HG03159 (cell line): ENCODE results near the gene NOXA1.
"Not testable (repeated sequence)": the region's sequence is repeated elsewhere in the genome, so short reads cannot be mapped to it uniquely, and the experiment has no call there.

ENCODE experiments used
- ATAC-seq: cut with Tn5 transposase; IDR thresholded peaks from one replicate; pipeline ENCODE4 v1.9.1; 2021; ENCODE audit warnings: mild to moderate bottlenecking, moderate library complexity; ENCODE audit not compliant: unreplicated experiment

NOXA1 gene

GRCh38 chr9:137462986-137463930, 40.1 kb downstream of the NOXA1 start:
- ATAC-seq, result no peak

DNA sequence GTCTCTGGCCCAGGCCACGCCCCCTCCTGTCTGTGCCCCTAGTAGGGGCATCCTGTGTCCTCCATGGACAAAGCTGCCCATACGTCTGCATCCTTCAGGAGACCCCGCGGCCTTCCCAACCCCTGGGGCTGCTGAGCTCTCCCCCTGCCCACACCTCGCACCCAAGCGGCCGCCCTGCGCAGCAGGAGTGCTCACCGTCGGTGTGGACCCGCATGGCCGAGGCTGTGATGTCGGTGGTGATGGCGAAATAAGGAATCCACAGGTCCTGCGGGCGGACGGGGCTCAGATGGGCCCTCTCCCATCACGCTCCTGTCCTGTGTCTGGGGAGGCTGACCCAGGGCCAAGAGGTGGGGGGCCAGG, 40.7 kb downstream of the NOXA1 start:
- no peak for ATAC-seq

GRCh38 chr9:137464291-137464999, 41.3 kb downstream of the NOXA1 start:
- ATAC-seq, result no peak

DNA sequence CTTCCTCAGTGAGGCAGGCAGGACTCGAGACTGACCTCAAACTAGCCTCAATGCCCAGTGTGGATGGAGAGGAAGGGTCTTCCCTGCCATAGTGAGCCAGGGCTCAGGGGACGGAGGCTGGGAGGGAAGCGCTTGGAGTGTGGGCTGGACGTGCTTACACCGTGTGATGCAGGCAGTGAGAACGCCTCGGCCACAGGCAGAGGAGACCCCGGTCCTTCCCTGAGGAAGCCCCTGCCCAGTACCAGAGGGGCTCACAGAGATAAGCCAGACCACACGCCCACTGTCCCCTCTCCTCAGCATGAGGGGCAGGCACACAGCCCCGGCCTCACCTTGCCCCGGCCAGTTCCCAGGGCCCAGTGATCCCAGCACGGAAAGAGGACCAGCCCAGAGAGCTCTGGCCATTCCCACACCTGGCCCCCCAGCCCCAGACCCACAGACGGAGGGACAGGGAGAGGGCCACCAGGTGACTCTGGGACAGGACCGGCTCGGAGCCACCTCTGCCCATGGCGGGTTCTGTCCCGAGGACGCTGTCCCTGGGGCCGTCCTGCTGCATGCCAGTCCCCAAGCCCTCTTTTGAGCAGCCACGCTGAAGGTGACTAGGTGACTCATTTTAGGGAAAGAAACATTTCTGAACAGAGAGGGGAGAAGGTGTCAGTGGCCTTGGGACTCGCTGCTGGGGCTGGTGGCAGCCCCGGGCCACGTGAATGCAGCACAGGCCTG, 42.0 kb downstream of the NOXA1 start:
- ATAC-seq, result no peak

- ATAC-seq, result no peak
Measured at GRCh38 chr9:137465720-137466388, 42.7 kb downstream of the NOXA1 start.

- not testable (repeated sequence) for ATAC-seq
Measured at GRCh38 chr9:137466389-137467085, 43.3 kb downstream of the NOXA1 start.

- no peak for ATAC-seq
Measured at GRCh38 chr9:137467161-137467581, 44.0 kb downstream of the NOXA1 start.

DNA sequence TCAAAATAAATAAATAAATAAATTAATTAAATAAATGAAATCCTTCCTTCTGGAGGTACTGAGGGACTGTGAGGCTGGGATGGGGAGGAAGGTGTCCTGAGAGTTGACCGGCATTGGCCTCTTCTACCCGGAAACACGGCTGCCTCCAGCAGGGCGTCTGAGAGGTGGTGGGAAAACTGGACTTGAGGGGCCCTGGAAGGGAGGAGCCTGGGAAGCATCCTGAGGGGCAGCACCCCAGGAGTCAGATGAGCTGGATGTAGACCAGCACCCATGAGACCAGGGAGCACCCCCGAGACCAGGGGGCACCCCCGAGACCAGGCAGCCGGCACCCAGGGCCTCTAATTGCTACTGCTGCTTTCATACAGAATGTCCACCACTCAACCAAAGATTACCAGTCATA, 44.7 kb downstream of the NOXA1 start:
- no peak for ATAC-seq

DNA sequence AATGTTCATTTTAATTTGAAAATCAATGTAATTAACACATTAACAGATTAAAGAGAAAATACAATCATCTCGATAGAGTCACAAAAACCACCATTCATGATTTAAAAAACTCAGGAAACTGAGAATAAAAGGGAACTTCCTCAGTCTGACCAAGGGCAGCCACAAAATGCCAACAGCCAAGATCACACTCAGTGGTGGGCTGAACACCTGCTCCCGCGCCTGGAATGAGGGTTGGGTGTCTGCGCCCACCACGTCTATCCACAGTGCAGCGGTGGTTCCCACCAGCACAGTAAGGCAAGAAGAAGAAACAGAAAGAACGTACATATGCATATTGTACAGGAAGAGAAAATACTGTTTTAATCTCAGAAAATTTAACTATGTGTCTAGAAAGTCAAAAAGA, 47.6 kb downstream of the NOXA1 start:
- no peak for ATAC-seq

- no peak for ATAC-seq
Measured at GRCh38 chr9:137474271-137474670, 51.1 kb downstream of the NOXA1 start.

GRCh38 chr9:137475666-137476065, 52.5 kb downstream of the NOXA1 start:
- ATAC-seq, result no peak

DNA sequence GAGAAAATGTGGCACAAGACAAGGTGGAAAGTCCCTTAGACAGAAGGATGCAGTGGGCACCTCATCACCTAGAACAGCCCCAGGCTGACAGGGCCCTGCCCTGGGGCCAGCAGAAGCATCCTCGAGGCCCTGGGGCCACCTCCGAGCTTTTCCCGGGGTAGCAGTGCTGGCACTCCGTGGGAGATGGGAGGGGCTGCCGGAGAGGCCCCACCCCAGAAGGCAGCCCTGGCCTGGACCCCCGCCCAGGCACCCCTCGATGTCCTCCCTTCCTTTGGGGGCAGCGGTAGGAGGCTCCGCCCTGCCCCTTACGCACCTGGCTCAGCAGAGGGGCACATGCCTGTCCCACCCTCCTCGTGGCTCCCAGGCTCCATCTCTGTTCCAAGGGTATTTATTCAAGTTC, 53.7 kb downstream of the NOXA1 start:
- no peak for ATAC-seq

DNA sequence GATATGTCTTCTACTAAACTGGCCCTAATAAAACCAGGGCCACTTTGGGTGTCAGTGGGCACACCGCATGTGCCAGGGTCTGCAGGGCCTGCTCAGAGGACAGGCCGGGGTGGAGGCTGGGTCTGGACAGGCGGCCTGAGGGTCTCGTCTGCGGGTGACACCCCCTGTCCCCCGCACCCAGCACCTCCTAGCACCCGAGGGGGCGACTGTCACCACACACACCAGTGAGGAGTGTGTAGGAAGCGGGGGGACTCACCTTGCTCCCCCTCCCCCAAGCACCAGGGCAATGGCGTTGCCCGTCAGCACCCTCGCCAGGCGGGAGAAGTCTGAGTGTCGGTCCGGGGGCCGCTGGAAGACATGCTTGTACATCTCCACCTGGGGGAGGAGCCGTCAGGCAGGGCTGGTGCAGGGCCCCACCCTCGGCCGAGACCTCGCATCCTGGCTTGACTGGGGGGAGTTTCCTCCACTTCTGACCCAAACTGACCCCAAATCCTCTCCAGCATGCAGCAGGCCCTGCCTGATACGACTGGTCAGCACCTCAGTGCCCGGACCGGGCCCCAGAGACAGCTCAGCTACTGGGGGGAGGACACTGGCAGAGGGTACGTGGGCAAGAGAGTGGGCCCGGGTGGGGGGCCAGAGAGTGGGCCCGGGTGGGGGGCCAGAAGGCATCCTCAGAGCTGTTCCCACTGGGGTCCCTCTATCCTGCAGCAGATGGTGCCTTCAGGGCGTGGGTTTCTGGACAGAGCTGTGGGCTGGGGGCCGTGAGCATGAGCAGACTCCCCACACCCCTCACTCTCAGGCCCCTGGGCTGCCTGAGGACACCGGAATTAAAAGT, 54.8 kb downstream of the NOXA1 start:
- ATAC-seq, result no peak

- no peak for ATAC-seq
Measured at GRCh38 chr9:137478613-137478961, 55.4 kb downstream of the NOXA1 start.

DNA sequence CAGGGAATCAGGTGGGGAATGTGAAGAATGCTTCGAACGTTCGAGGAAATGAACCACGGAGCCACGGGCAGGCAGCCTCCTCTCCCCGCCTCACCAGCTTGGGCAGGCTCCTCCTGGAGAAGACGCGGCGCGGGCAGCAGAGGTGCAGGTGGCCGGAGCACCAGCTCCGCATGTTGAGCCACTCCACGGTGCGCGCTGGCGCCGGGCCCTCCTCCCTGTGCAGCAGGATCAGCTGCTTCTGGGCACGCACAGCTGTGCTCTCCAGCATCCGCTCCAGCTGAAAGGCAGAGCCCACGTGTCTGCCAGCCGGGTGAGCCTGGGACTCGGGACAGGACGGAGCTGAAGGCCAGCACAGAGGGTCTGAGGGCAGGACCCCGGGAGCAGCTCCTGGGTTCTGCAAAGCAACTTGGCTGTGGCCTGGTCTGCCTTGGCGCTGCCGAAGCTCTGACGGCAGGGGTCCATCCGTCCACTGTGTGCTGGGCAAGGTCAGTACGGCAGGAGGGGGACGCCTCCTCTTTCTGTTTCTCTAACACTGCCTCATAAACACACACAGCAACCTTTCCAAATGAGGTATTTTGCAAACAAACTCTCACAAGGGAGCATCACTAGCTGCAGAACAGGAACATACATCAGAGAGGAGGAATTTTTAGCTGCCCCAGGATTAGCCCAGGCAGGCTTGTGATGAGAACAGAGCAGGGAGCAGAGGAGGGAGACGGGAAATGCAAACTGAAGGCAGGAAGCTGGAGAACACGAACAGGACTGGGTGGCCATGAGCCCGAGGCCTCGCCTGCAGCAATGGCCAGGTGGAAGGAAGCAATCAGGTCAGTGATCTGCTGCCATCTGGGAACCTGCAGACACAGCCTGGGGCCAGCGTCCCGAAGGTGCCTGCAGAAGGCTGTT, 56.0 kb downstream of the NOXA1 start:
- ATAC-seq, result no peak

DNA sequence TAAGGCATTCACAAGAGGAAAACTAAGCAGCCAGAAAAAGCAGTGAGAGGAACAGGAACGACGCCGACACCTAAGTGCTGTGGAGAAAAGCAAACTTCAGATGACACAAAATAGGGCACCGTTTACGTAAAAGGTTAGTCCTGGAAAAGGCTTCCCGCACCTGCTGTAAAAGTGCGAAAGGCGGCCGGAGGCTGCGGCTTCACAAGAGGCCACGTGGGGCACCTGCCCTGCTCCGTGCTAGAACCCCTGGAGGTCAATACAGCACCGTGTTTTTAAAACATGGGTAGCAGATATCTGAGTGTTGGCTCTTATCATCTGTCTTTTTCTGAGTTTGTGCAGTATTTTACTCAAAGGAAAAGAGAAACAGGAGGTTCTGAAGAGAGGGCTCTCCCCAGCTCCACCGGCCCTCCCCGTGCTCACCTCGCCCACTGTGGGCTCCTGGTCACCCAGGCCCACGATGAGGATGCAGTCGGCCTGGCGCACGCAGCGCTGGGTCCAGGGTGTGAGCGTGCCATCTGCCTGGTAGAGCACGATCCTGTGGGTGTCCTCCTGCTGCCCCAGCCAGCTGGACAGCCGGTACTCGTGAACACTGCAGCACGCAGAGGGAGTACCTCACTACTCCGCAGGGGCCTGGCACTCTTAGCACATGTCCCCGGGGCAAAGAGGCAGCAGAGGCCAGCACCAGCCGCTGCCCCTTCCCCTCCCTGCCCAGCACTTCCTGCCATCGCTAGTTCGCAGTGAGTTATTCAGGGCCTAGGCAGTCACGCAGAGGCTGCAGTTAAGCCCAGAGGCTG, 56.9 kb downstream of the NOXA1 start:
- ATAC-seq, result no peak
